Fibroblast of mammary gland (primary cell): ENCODE data around the gene C1orf21.

ENCODE experiments used
- DNase-seq: peaks from one replicate; pipeline ENCODE4 v3.0.0-alpha.2; 2010; ENCODE audit warnings: low read depth
- H3K4me3 ChIP-seq: 2 replicates; pipeline ENCODE4 v1.5.1; 2011; ENCODE audit warnings: low read depth, mild to moderate bottlenecking, low read length, moderate library complexity; ENCODE audit not compliant: control insufficient read depth
- TF ChIP-seq, protein P1 (sequence below): conservative IDR thresholded peaks from 2 replicates; pipeline ENCODE4 v1.5.1; 2011; ENCODE audit warnings: low read depth, low read length, inconsistent platforms; ENCODE audit not compliant: control insufficient read depth, insufficient read depth

C1orf21 gene

DNA sequence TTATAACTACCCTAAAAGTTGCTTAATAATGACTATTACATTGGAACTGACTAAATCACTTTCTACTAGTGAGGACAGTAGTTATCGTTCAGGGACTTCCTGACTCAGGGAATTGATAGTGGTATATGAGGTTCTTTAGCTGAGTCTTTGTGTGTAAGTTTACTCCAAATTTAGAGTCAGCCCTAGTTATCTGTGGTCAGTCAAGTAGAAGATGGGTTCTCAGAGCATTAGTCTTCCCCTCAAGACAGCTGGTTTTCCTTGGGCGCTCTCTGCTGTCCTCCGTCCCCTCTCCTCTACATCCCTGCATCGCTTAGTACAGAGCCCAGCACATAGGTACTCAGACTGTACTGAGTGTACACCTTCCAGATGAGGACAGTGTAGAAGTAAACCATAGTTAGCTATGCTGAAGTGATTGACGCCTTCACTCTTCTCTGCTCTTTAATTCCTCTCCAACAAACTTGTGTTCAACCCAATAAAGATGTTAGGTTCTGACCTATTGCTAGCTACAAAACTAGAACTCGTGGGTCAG lies 116.5 kb downstream of the C1orf21 start:
- DNase-seq, result no peak
- TF ChIP-seq, protein P1, sequence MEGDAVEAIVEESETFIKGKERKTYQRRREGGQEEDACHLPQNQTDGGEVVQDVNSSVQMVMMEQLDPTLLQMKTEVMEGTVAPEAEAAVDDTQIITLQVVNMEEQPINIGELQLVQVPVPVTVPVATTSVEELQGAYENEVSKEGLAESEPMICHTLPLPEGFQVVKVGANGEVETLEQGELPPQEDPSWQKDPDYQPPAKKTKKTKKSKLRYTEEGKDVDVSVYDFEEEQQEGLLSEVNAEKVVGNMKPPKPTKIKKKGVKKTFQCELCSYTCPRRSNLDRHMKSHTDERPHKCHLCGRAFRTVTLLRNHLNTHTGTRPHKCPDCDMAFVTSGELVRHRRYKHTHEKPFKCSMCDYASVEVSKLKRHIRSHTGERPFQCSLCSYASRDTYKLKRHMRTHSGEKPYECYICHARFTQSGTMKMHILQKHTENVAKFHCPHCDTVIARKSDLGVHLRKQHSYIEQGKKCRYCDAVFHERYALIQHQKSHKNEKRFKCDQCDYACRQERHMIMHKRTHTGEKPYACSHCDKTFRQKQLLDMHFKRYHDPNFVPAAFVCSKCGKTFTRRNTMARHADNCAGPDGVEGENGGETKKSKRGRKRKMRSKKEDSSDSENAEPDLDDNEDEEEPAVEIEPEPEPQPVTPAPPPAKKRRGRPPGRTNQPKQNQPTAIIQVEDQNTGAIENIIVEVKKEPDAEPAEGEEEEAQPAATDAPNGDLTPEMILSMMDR, result no peak
- no peak overlapping the region for H3K4me3 ChIP-seq

DNA sequence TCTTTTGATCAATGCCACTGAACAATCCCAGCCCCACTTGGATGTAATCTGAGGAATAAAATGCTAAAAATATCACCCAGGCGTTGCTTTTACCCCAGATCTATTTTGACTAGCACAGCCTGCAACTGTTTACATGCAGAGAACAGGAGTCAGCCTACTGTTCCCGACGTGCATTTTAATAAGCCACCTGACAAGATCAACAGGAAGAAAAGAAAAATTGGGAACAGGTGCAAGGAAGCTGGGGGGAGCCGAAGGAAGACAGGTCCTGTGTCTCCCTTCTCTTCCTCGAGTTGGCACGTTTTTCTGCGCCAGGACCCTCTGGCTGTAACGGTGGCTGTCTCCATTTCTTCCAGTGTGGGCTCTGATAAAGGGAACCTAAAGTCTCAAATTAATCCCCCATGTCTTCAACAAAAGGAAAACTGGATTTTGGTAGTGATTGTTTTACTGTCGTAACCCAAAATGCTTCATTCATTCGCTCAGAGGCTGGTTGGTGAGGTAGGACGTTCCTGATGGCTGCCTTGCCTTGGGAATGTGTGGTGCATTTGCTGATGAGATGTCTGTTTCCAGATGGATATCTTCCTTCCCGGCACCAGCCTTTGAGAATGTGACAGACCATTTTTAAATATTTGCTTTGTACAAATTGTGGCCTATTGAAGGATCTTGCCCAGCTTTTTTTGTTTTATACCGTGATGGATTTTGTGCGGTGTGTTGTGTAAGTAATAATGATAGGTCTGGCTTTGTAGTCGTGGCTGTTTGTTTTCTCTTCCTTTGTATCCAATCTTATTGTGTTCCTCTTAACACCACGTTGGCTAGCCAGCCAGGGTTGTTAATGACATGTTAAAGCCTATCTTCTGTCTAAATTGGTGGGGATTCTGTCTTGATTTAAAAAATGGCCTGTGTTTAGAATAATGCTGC lies 117.5 kb downstream of the C1orf21 start:
- no peak overlapping the region for H3K4me3 ChIP-seq
- TF ChIP-seq, protein P1, result no peak
- no peak for DNase-seq

DNA sequence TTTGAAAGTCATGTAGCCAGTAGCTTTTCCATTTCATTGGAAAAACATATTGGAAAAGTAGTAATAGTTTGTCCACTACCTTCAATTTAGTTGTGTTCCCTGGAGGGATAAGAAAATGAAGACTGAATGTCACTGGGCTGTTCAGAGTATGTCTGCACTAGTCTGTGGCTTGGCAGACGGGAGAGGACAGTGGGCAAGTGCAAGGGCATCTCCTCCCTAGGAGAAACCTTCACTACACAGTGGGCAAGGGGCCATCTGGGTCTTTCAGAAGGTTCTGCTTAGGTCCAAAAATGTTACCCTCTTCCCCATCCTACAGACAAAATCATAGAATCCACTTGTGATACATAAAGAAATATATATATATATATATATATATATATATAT lies 118.1 kb downstream of the C1orf21 start:
- no peak overlapping the region for H3K4me3 ChIP-seq
- TF ChIP-seq, protein P1, result no peak
- no peak for DNase-seq

GRCh38 chr1:184506481-184506880 lies 119.7 kb downstream of the C1orf21 start:
- no peak for DNase-seq
- no peak overlapping the region for H3K4me3 ChIP-seq
- TF ChIP-seq, protein P1, result no peak

- TF ChIP-seq, protein P1, result no peak
- no peak overlapping the region for H3K4me3 ChIP-seq
- no peak for DNase-seq
Measured at GRCh38 chr1:184507165-184507564, 120.3 kb downstream of the C1orf21 start.

DNA sequence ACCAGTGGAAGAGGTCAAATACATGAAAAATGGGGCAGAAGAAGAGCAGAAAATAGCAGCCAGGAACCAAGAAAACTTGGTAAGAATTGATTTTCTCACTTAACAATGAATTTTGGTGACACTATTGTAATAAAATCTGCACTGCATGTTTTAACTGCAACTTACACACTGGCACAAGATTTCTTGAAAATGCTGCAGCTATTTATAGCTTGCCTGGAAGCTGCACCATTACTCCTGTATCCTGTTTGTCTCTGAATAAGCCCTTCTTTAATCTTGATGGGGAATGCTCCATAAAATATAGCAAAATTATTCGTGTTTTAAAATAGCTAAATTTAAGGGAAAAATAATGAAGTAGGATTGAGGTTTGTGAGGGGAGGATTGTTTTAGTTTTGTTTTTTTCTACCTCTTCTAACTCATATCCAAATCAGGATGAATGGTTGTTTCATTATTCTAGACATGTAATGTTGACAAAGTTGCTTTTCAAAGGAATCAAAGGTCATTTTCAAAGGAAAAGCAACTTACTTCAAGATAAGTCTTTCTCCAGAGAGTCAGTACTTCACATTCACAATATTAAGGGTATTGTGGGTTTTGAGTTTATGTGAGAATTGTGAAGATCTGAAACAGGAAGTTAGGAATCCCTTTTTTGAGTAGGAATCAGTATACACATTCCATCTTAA lies 120.9 kb downstream of the C1orf21 start:
- no peak for DNase-seq
- TF ChIP-seq, protein P1, result no peak
- no peak overlapping the region for H3K4me3 ChIP-seq
